Endodermal cell (in vitro differentiated cells): Measurements from ENCODE around the gene HS3ST2. TPM values are rescaled to one million over a fixed set of nuclear protein-coding genes. Genes with fewer than 3 reads are reported as not detected.

Source experiments
- DNase-seq: peaks from one replicate; pipeline ENCODE4 v3.0.0-alpha.2; 2017
- H3K27ac ChIP-seq: 2 replicates; pipeline ENCODE4 v1.5.1; 2013; ENCODE audit warnings: mild to moderate bottlenecking, low read depth, low read length, moderate library complexity
- H3K27me3 ChIP-seq: 2 replicates; pipeline ENCODE4 v1.6.1; 2013; ENCODE audit warnings: mild to moderate bottlenecking, low read length, moderate library complexity; ENCODE audit not compliant: insufficient read depth, control insufficient read depth, poor library complexity, severe bottlenecking
- H3K36me3 ChIP-seq: 2 replicates; pipeline ENCODE4 v1.7.0; 2013; ENCODE audit warnings: mild to moderate bottlenecking, low read length, moderate library complexity; ENCODE audit not compliant: control insufficient read depth, insufficient read depth
- H3K4me1 ChIP-seq: one replicate; pipeline ENCODE4 v1.7.0; 2013; ENCODE audit warnings: low read length; ENCODE audit not compliant: control insufficient read depth, insufficient read depth
- H3K4me3 ChIP-seq: 2 replicates; pipeline ENCODE4 v1.5.1; 2013; ENCODE audit warnings: mild to moderate bottlenecking, low read length, moderate library complexity
- H3K9ac ChIP-seq: 2 replicates; pipeline ENCODE4 v1.6.1; 2013; ENCODE audit warnings: mild to moderate bottlenecking, low read length, moderate library complexity; ENCODE audit not compliant: poor library complexity, severe bottlenecking; ENCODE audit errors: extremely low read depth
- H3K9me3 ChIP-seq: 2 replicates; pipeline ENCODE4 v1.6.1; 2013; ENCODE audit warnings: mild to moderate bottlenecking, low read length, moderate library complexity; ENCODE audit not compliant: control insufficient read depth
- H3K27ac Mint-ChIP-seq: 2 replicates; pipeline ENCODE4 v1.8.0; 2020; ENCODE audit warnings: mixed read lengths
- H3K27me3 Mint-ChIP-seq: 2 replicates; pipeline ENCODE4 v1.8.0; 2021; ENCODE audit warnings: mild to moderate bottlenecking, mixed read lengths; ENCODE audit not compliant: insufficient read depth
- H3K36me3 Mint-ChIP-seq: 2 replicates; pipeline ENCODE4 v1.8.0; 2020; ENCODE audit warnings: low read depth, mixed read lengths
- H3K4me1 Mint-ChIP-seq: 2 replicates; pipeline ENCODE4 v1.8.0; 2020; ENCODE audit warnings: mixed read lengths
- H3K4me3 Mint-ChIP-seq: 2 replicates; pipeline ENCODE4 v1.8.0; 2020; ENCODE audit warnings: mild to moderate bottlenecking, moderate library complexity, mixed read lengths
- H3K9me3 Mint-ChIP-seq: 2 replicates; pipeline ENCODE4 v1.8.0; 2020; ENCODE audit warnings: mild to moderate bottlenecking, mixed read lengths
- CTCF ChIP-seq: fragments of 200-600 bp; sonication (generic); conservative IDR thresholded peaks from 2 replicates; pipeline ENCODE4 v1.5.0; 2021; ENCODE audit warnings: antibody characterized with exemption, mild to moderate bottlenecking
- WGBS, 2 experiments: methylation state at CpG; one replicate each; pipeline versions ENCODE4 v1.1.5 to v1.1.7; 2013; ENCODE audit warnings: missing lambda C conversion rate in 2 of 2, mixed read lengths in 1 of 2; ENCODE audit not compliant: insufficient coverage in 1 of 2, insufficient read length in 1 of 2; 5-methylcytosine and 5-hydroxymethylcytosine counted together
- total RNA-seq, 2 donors: library from RNA; stranded (reverse); fragmentation: NEBNext Ultra II Directional in 1 of 2; extraction: Animal tissue kit (Norgen Biotek cat#: 25700) in 1 of 2; gene quantifications; 2 replicates in 1 of 2; 3 replicates in 1 of 2; pipeline ENCODE4 v1.2.1, GENCODE V29; 2021

The HS3ST2 gene
- total RNA-seq, 2 donors from 2014 or later: 0.18 TPM; not detected in 1

- H3K27ac ChIP-seq: no peak overlapping the region
- no peak for DNase-seq
- H3K27me3 ChIP-seq: peaks cover 7% of the 10 kb centered on the region
- H3K9ac ChIP-seq: no peak overlapping the region
- no peak overlapping the region for H3K4me3 ChIP-seq
- no peak overlapping the region for H3K4me3 Mint-ChIP-seq
- 81 to 100% methylated on average over 2 of the region's 2 CpGs for WGBS, 2 experiments
- no peaks in the 10 kb centered on the region for H3K4me1 ChIP-seq
- H3K36me3 ChIP-seq: no peaks in the 10 kb centered on the region
- H3K27me3 Mint-ChIP-seq: peaks cover 27% of the 10 kb centered on the region
- no peak overlapping the region for H3K27ac Mint-ChIP-seq
- no peak for TF ChIP-seq CTCF
- H3K9me3 ChIP-seq: no peaks in the 10 kb centered on the region
- H3K36me3 Mint-ChIP-seq: no peaks in the 10 kb centered on the region
- peaks cover 2% of the 10 kb centered on the region for H3K4me1 Mint-ChIP-seq
- no peaks in the 10 kb centered on the region for H3K9me3 Mint-ChIP-seq
These were observed 119.2 kb downstream of the HS3ST2 start for GRCh38 chr16:22933173-22933572.

GRCh38 chr16:22934786-22935185 lies 120.8 kb downstream of the HS3ST2 start:
- Histone ChIP-seq H3K9ac (no peak overlapping the region), H3K36me3 (no peaks in the 10 kb centered on the region), H3K27ac (no peak overlapping the region), H3K4me3 (no peak overlapping the region), H3K27me3 (peaks cover 7% of the 10 kb centered on the region), H3K4me1 (no peaks in the 10 kb centered on the region), H3K9me3 (no peaks in the 10 kb centered on the region)
- WGBS, 2 experiments: 87 to 100% methylated on average over 1 to 2 of the region's 2 CpGs
- Mint-ChIP-seq H3K4me1 (peaks cover 2% of the 10 kb centered on the region), H3K4me3 (no peak overlapping the region), H3K27ac (no peak overlapping the region), H3K27me3 (peaks cover 30% of the 10 kb centered on the region), H3K36me3 (no peaks in the 10 kb centered on the region), H3K9me3 (no peaks in the 10 kb centered on the region)
- DNase-seq: peak; percentile 12
- TF ChIP-seq CTCF: no peak

- Mint-ChIP-seq H3K4me1 (peaks cover 15% of the 10 kb centered on the region), H3K4me3 (no peak overlapping the region), H3K27me3 (peaks cover 24% of the 10 kb centered on the region), H3K9me3 (no peaks in the 10 kb centered on the region), H3K36me3 (no peaks in the 10 kb centered on the region), H3K27ac (no peak overlapping the region)
- no peak overlapping the region for H3K27ac ChIP-seq
- no peak for TF ChIP-seq CTCF
- H3K9ac ChIP-seq: no peak overlapping the region
- peaks cover 3% of the 10 kb centered on the region for H3K27me3 ChIP-seq
- H3K4me3 ChIP-seq: no peak overlapping the region
- peaks cover 10% of the 10 kb centered on the region for H3K4me1 ChIP-seq
- no peaks in the 10 kb centered on the region for H3K36me3 ChIP-seq
- peak; percentile 8 for DNase-seq
- H3K9me3 ChIP-seq: no peaks in the 10 kb centered on the region
- WGBS, 2 experiments: 93 to 98% methylated on average over 2 to 6 of the region's 6 CpGs
These were observed 123.2 kb downstream of the HS3ST2 start for GRCh38 chr16:22937169-22937568.
